H54 (cell line): ENCODE measurements around the gene CYP8B1.

ENCODE experiments used
- DNase-seq: peaks from one replicate; pipeline ENCODE4 v3.0.0; 2011; ENCODE audit warnings: low spot score, mixed read lengths; ENCODE audit not compliant: insufficient read length
- FAIRE-seq: peaks from 3 replicates; lab custom pipeline; 2011; peaks lifted over from hg19 to GRCh38; lab: Jason Lieb, UNC
- POLR2A ChIP-seq: IDR thresholded peaks from 2 replicates; pipeline ENCODE4 v1.6.1; 2011; ENCODE audit warnings: low read depth, mild to moderate bottlenecking, low read length

The CYP8B1 gene

GRCh38 chr3:42851228-42851834, 24.3 kb downstream of the CYP8B1 start:
- no peak for FAIRE-seq
- no peak for DNase-seq
- TF ChIP-seq POLR2A, result no peak

GRCh38 chr3:42850263-42850662, 25.4 kb downstream of the CYP8B1 start:
- no peak for TF ChIP-seq POLR2A
- FAIRE-seq (no peak), DNase-seq (no peak)

DNA sequence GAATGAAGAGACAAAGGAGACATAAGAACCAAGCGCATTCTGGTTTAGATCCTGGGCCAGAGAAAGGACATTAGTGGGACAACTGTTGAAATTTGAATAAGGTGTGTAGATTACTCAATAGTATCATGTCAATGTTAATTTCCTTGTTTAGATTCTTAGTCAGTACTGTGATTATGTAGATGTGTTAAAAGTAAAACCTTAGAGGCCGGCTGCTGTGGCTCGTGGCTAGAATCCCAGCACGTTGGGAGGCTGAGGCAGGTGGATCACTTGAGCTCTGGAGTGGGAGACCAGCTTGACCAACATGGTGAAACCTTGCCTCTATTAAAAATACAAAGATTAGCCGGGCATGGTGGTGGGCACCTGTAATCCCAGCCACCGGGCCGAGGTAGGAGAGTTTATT, 26.7 kb downstream of the CYP8B1 start:
- FAIRE-seq (no peak), DNase-seq (no peak)
- no peak for TF ChIP-seq POLR2A

GRCh38 chr3:42847731-42848130, 27.9 kb downstream of the CYP8B1 start:
- no peak for DNase-seq
- no peak for TF ChIP-seq POLR2A
- no peak for FAIRE-seq

GRCh38 chr3:42846685-42847522, 28.8 kb downstream of the CYP8B1 start:
- TF ChIP-seq POLR2A, result no peak
- no peak for DNase-seq
- no peak for FAIRE-seq

GRCh38 chr3:42844815-42845214, 30.9 kb downstream of the CYP8B1 start:
- no peak for FAIRE-seq
- no peak for DNase-seq
- TF ChIP-seq POLR2A, result no peak

- TF ChIP-seq POLR2A, result no peak
- FAIRE-seq, result no peak
- no peak for DNase-seq
Observed at GRCh38 chr3:42844412-42844713, 31.3 kb downstream of the CYP8B1 start.

- TF ChIP-seq POLR2A, result no peak
- no peak for FAIRE-seq
- no peak for DNase-seq
Observed at GRCh38 chr3:42843713-42844411, 31.8 kb downstream of the CYP8B1 start.

GRCh38 chr3:42841332-42841731, 34.3 kb downstream of the CYP8B1 start:
- DNase-seq (no peak), FAIRE-seq (no peak)
- TF ChIP-seq POLR2A, result no peak

DNA sequence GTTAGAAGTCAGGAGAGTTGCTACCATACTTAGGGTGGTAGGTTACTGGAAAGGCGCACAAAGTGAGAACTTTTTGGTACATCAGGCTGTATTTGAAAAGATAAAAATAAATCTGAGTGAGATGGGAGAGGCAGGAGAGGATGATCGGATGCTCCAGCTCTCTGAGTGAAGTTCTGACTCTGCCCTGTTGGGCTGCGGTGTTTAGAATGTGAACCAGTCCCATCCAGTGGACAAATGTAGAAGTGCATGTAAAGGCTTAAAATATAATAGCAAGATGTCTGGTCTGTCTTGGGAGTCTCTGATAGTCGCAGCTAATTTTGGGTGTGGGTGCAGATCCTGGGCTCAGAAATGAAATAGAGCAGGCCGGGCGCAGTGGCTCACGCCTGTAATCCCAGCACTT, 36.1 kb downstream of the CYP8B1 start:
- FAIRE-seq, result no peak
- peak; percentile 72 for DNase-seq
- TF ChIP-seq POLR2A, result no peak

DNA sequence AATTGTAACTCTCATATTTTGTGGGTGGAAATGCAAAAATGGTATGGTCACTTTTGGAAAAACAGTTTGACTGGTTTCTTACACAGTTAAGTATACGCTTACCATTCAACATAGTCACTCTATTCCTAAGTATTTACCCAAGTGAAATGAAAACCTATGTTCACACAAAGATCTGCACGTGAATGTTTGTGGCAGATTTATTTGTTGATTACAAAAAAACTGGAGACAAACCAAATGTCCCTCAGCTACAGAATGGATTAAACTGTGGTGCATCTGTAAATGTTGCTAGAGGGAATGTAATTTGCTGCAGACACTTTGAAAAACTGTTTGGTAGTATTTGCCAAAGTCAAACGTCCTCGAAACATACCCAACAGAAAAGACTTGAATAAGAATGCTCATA, 37.1 kb downstream of the CYP8B1 start:
- DNase-seq, result no peak
- FAIRE-seq, result no peak
- no peak for TF ChIP-seq POLR2A

DNA sequence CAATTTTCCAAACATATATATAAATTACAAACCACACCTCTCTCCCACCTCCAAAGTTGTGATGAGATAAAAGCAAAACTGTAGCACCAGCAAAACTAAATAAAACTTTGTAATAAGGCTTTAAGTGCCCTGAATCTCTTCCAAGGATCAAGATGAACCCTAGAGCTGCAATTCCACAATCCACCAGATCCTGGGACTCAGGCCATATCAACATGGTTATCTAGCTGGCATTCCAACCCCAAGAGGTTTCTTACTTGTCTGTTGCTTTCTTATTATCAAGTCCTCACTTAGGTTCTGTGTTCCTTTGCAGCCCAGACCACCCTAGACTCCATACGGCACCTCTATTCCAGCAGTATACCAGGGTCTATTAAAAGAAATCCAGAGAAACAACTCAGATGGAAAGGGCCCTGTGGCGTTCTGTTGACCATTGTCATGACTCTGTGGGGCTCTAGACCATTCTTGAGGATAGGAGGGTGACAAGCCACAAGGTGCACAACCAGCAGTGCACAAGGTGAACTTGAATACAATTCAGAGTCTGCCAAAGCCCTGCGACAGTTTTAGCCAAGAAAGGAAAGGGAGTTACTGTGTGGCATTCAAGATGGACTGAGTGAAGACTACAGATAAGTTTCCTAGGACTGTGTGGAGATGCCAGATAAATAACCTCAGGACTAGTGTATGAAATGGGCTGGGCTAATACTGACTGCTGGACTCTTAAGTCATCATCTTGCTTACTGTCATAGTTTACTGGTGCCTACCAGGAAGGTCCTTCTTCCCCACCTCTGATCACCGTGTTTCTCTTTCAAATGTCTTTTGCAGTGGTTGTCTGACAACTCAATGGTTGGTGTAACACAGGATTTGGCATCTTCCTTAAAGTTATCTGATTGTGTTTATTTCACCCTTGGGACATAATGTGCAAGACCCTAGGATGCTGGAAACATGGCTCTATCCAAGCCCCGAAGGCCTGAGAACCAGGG, 39.2 kb downstream of the CYP8B1 start:
- no peak for FAIRE-seq
- no peak for TF ChIP-seq POLR2A
- DNase-seq, result no peak

DNA sequence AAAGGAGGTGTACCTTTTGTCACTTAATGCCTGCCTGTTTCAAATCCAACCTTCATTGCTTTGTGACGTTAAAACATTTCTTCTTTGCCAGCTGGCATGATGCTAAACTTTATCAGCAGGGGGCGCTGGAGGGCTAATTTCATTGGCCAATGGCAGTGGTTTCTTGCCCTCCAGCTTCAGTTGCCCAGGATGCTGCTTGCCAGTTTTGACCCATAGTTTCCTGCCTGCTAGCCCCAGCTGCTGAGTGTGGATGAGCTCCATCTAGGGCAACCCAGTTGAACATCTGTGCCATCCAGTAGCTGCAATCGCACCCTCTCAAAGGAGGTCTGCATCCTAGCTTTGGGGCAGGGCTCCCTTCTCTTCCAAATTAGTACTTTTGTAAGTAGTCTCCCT, 44.4 kb downstream of the CYP8B1 start:
- peak; percentile 87 for FAIRE-seq
- DNase-seq, result peak; percentile 53

More for the DNA sequence above, 44.4 kb downstream of the CYP8B1 start:
- no peak for TF ChIP-seq POLR2A
